Measurements from ENCODE around the gene RNF145. TPM values are rescaled to one million over a fixed set of nuclear protein-coding genes. Genes with fewer than 3 reads are reported as not detected.
"Not testable (repeated sequence)": the region's sequence is repeated elsewhere in the genome, so short reads cannot be mapped to it uniquely, and the experiment has no call there.

The RNF145 gene
- total and polyA plus RNA-seq, 3 donors from 2014 or later = 30.0 to 40.4 (median 39.5) TPM

GRCh38 chr5:159163027-159163700 lies 46.2 kb downstream of the RNF145 start:
- Histone ChIP-seq H3K27ac (no peak overlapping the region), H3K4me3 (no peak overlapping the region), H3K36me3 (ENCODE audit: low read depth, missing control alignments) (no peaks in the 10 kb centered on the region), H3K9me3 (no peaks in the 10 kb centered on the region), H3K27me3 (no peaks in the 10 kb centered on the region), H3K4me1 (no peaks in the 10 kb centered on the region)
- intact Hi-C loops (cut with DNase I; ENCODE audit: low total_unique reads) = no loop called here
- 93 to 100% methylated on average over 1 of the region's 1 CpG for WGBS, 2 donors
- no peak for DNase-seq
- TF ChIP-seq, protein P1, sequence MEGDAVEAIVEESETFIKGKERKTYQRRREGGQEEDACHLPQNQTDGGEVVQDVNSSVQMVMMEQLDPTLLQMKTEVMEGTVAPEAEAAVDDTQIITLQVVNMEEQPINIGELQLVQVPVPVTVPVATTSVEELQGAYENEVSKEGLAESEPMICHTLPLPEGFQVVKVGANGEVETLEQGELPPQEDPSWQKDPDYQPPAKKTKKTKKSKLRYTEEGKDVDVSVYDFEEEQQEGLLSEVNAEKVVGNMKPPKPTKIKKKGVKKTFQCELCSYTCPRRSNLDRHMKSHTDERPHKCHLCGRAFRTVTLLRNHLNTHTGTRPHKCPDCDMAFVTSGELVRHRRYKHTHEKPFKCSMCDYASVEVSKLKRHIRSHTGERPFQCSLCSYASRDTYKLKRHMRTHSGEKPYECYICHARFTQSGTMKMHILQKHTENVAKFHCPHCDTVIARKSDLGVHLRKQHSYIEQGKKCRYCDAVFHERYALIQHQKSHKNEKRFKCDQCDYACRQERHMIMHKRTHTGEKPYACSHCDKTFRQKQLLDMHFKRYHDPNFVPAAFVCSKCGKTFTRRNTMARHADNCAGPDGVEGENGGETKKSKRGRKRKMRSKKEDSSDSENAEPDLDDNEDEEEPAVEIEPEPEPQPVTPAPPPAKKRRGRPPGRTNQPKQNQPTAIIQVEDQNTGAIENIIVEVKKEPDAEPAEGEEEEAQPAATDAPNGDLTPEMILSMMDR (IDR thresholded peaks at IDR 0.05) = no peak
- no peak for TF ChIP-seq POLR2A (IDR thresholded peaks at IDR 0.05)

DNA sequence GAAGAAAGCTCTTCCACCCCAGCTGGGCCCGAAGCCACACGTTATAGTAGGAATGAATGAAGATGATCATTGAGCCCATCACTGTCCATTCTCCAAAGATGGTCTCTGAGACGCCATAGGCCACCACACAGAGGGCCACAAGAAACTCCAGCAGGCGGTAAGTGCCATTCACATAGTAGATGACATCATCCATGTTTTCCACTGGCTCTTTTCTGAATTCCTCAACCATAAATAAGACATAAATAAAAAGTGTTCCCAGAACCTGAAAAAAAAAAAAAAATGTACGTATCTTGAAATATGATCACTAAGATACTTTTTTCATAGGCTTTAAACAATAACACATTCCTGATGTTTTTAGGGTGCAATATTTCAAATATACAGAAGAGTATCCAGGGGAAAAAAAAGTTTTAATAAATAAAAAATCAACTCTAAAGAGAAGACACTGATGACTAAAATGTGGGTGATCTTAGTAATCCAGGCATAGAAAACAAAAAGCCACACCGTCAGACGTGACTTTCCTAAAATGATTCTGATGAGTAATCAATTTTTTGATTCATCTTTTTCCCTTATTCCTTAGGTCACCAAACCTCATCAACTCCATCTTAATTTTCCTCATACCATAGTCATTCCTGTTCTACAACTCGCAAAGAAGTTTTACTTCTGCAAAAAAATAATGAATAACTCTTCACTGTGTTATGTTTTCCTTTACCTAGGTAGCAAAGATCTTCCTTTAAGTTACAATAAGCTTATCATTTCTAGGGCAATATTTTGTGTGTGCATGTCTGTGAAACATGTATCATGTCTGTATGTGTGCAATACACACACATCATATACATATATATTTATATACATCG lies 47.8 kb downstream of the RNF145 start:
- Histone ChIP-seq H3K4me1 (no peaks in the 10 kb centered on the region), H3K27me3 (no peaks in the 10 kb centered on the region), H3K27ac (no peak overlapping the region), H3K4me3 (no peak overlapping the region), H3K9me3 (no peaks in the 10 kb centered on the region), H3K36me3 (ENCODE audit: low read depth, missing control alignments) (no peaks in the 10 kb centered on the region)
- intact Hi-C loops (cut with DNase I; ENCODE audit: low total_unique reads) = no loop called here
- DNase-seq = no peak
- no peak for TF ChIP-seq POLR2A (IDR thresholded peaks at IDR 0.05)
- TF ChIP-seq, protein P1 (IDR thresholded peaks at IDR 0.05) = no peak
- 89 to 93% methylated on average over 9 of the region's 9 CpGs for WGBS, 2 donors

DNA sequence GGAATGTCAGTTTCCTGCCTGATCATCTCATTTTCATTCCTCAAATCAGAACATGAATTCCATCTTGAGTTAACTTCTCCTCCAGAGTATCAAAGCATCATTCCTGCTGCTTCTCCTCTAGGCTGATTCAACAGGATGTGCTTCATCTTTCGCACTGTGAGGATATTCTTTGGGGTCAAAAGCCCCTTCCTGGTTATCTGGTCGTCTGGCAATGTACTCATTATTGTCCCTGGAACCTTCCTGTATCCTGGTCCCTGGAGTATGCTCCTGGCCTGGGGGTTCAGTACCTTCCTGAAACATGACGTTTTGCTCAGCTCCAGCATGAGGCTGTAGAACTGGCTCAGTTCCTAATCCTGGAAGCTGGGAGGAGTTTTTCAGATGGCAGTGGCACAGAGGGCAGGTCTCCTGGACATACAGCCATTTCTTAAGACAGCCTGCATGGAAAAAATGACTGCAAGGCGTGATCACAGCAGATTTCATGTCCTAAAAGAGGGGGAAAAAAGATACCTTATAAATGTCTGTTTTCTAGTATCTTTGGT lies 50.7 kb downstream of the RNF145 start:
- H3K27me3 ChIP-seq; H3K36me3 ChIP-seq (ENCODE audit: low read depth, missing control alignments); H3K9me3 ChIP-seq; H3K27ac ChIP-seq; H3K4me1 ChIP-seq; H3K4me3 ChIP-seq; intact Hi-C loops (cut with DNase I; ENCODE audit: low total_unique reads); DNase-seq: not testable (repeated sequence)
- 49 to 55% methylated on average over 4 of the region's 4 CpGs for WGBS, 2 donors

DNA sequence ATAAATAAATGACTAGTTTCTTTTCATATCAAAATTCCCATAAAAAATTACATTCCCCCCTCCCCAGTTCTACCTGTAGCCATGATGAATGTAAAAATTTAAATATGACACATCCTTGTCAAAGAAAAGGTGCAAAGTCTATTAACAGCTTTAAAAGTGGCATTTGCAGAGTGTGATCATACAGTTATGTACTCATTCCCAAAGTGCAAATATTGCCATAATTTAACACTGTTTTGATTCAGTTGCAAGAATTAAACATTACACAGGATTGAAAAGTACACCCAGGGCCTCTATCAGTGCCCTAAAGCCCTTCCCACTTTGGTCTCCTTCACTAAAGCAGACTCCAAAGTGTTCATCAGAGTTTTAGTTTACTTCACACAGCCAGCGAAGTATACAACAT lies 51.8 kb downstream of the RNF145 start:
- Histone ChIP-seq H3K27ac (no peak overlapping the region), H3K27me3 (no peaks in the 10 kb centered on the region), H3K9me3 (no peaks in the 10 kb centered on the region), H3K4me3 (no peak overlapping the region), H3K36me3 (ENCODE audit: low read depth, missing control alignments) (no peaks in the 10 kb centered on the region), H3K4me1 (no peaks in the 10 kb centered on the region)
- TF ChIP-seq, protein P1 (IDR thresholded peaks at IDR 0.05) = no peak
- TF ChIP-seq POLR2A (IDR thresholded peaks at IDR 0.05) = no peak
- DNase-seq = no peak
- intact Hi-C loops (cut with DNase I; ENCODE audit: low total_unique reads) = no loop called here
- WGBS, 2 donors = 81 to 91% methylated on average over 1 of the region's 1 CpG

DNA sequence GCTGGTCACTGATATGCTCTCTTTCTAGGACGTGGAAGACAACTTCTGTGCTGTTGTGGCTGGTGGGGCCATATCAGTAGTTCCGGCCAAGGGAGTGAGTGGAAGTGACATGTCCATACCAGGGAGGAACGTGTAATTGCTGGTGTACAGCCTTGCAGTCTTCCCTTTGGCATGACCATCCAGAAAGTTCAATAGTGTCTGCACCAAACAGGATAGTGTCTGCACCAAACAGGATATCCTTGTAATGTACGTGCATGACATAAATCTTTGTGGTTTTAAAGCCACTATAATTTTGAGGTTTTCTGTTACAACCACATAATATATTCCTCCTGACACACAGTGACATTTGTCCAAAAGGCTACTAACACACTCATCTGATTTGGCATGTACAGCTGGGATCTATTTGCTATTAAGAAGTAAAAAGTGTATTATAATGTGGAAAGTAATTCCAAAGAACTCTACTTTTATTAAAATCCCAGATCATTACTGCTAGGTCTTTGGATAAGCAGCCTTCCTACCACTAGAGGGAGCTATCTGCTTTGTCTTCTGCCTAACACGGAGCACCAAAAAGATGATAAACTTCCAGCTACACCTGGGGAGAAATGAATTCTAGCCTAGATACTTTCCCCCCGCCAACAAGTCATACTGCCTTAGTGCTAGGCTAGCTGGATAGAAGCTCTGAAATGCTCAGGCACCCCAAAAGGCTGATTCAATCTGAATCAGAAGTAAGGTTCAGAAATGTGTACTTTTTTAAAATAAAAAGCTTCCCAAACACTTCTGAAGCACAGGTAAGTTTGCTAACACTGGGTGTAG lies 52.7 kb downstream of the RNF145 start:
- Histone ChIP-seq H3K4me1 (no peaks in the 10 kb centered on the region), H3K36me3 (ENCODE audit: low read depth, missing control alignments) (no peaks in the 10 kb centered on the region), H3K27ac (no peak overlapping the region), H3K9me3 (no peaks in the 10 kb centered on the region), H3K4me3 (no peak overlapping the region), H3K27me3 (no peaks in the 10 kb centered on the region)
- WGBS, 2 donors = 35 to 40% methylated on average over 6 of the region's 6 CpGs
- intact Hi-C loops (cut with DNase I; ENCODE audit: low total_unique reads) = no loop called here
- TF ChIP-seq, protein P1 (IDR thresholded peaks at IDR 0.05) = peak; percentile 75 to 88 (median 82)
- TF ChIP-seq POLR2A (IDR thresholded peaks at IDR 0.05) = no peak
- DNase-seq = peak; percentile 46

All from testis (tissue), 3 donors.